Effector CD4-positive, alpha-beta T cell (primary cell): ENCODE measurements around the gene ICA1L.
"Not testable (repeated sequence)": the region's sequence is repeated elsewhere in the genome, so short reads cannot be mapped to it uniquely, and the experiment has no call there.

Experiments used
- DNase-seq: peaks from one replicate; pipeline ENCODE4 v3.0.0-alpha.2; 2020

Gene ICA1L

GRCh38 chr2:202847693-202848524 is 23.7 kb downstream of the ICA1L start:
- DNase-seq: no peak

- DNase-seq: no peak
Measured at GRCh38 chr2:202844656-202845055, 26.9 kb downstream of the ICA1L start.

- no peak for DNase-seq
Measured at GRCh38 chr2:202842690-202843089, 28.9 kb downstream of the ICA1L start.

- no peak for DNase-seq
Measured at GRCh38 chr2:202841090-202841867, 30.3 kb downstream of the ICA1L start.

- DNase-seq: no peak
Measured at GRCh38 chr2:202831242-202832220, 40.0 kb downstream of the ICA1L start.

GRCh38 chr2:202824901-202825300 is 46.7 kb downstream of the ICA1L start:
- DNase-seq: no peak

- DNase-seq: no peak
Measured at GRCh38 chr2:202822411-202822810, 49.2 kb downstream of the ICA1L start.

GRCh38 chr2:202821206-202822160 is 50.1 kb downstream of the ICA1L start:
- no peak for DNase-seq

- DNase-seq: no peak
Measured at GRCh38 chr2:202818321-202818720, 53.2 kb downstream of the ICA1L start.

GRCh38 chr2:202817771-202818170 is 53.8 kb downstream of the ICA1L start:
- DNase-seq: no peak

GRCh38 chr2:202815548-202816360 is 55.8 kb downstream of the ICA1L start:
- DNase-seq: no peak

GRCh38 chr2:202814226-202814625 is 57.3 kb downstream of the ICA1L start:
- no peak for DNase-seq

- DNase-seq: no peak
Measured at GRCh38 chr2:202813387-202813786, 58.2 kb downstream of the ICA1L start.

- no peak for DNase-seq
Measured at GRCh38 chr2:202808754-202809153, 62.8 kb downstream of the ICA1L start.

GRCh38 chr2:202807431-202808138 is 64.0 kb downstream of the ICA1L start:
- not testable (repeated sequence) for DNase-seq

GRCh38 chr2:202805911-202806310 is 65.7 kb downstream of the ICA1L start:
- DNase-seq: not testable (repeated sequence)

GRCh38 chr2:202797944-202798343 is 73.6 kb downstream of the ICA1L start:
- no peak for DNase-seq

GRCh38 chr2:202790676-202791075 is 80.9 kb downstream of the ICA1L start:
- DNase-seq: no peak

- no peak for DNase-seq
Measured at GRCh38 chr2:202786842-202787241, 84.7 kb downstream of the ICA1L start.
